K562 (cell line): ENCODE results near the gene STXBP6. TPM values are rescaled to one million over a fixed set of nuclear protein-coding genes. Genes with fewer than 3 reads are reported as not detected.

Experiments
- ATAC-seq: fragments of 200-7000 bp; cut with Tn5 transposase; 3 replicates; pipeline ENCODE4 v1.9.1; 2020; ENCODE audit warnings: moderate library complexity
- BruUV-seq: library from RNA; stranded (reverse); fragments of 400-500 nt; replicated peaks from 2 replicates; lab custom pipeline; 2021; lab: Mats Ljungman, UMichigan
- CTCF ChIA-PET: fragments of 300-600 bp; formaldehyde crosslinking; extraction: SDS; loops from one replicate; lab custom pipeline; 2021; ENCODE audit warnings: low intra/inter-chr PET ratio; lab: Yijun Ruan, JAX
- POLR2A ChIA-PET: fragments of 300-600, 350-650 bp; sonication (Branson Sonifier 250); formaldehyde crosslinking; extraction: SDS; loops from one replicate; lab custom pipeline; 2021; ENCODE audit warnings: antibody characterized with exemption, inconsistent platforms; lab: Yijun Ruan, JAX
- DNase-seq, 4 experiments: peaks; one replicate each; pipeline versions ENCODE4 v3.0.0 to v3.0.0-alpha.2; 2011 to 2018; ENCODE audit warnings: low spot score in 3 of 4, mixed read lengths in 3 of 4; ENCODE audit errors: extremely low read depth in 1 of 4
- FAIRE-seq: peaks from 2 replicates; lab custom pipeline; 2011; peaks lifted over from hg19 to GRCh38; lab: Jason Lieb, UNC
- H2AFZ ChIP-seq: 2 replicates; pipeline ENCODE4 v1.6.0; 2011; ENCODE audit warnings: low read depth, low read length, control low read depth, inconsistent platforms
- H3K27ac ChIP-seq: fragments of 200-600 bp; 3 replicates; pipeline ENCODE4 v1.8.0; 2011; ENCODE audit warnings: low read depth, mild to moderate bottlenecking, control low read depth, inconsistent platforms, low read length, moderate library complexity, mixed read lengths; ENCODE audit errors: extremely low read depth
- H3K27me3 ChIP-seq, 2 experiments: fragments of 300-600 bp in 1 of 2; 2 replicates in 1 of 2; 3 replicates in 1 of 2; pipeline versions ENCODE4 v1.6.0 to v1.8.0; 2011; ENCODE audit warnings: inconsistent platforms in 2 of 2, low read length in 2 of 2, mild to moderate bottlenecking in 1 of 2, mixed read lengths in 1 of 2, moderate library complexity in 1 of 2; ENCODE audit not compliant: control insufficient read depth in 2 of 2, insufficient read depth in 2 of 2
- H3K36me3 ChIP-seq: fragments of 300-600 bp; 3 replicates; pipeline ENCODE4 v1.8.0; 2011; ENCODE audit warnings: mild to moderate bottlenecking, low read length, inconsistent platforms; ENCODE audit not compliant: control insufficient read depth, insufficient read depth
- H3K4me1 ChIP-seq, 2 experiments: fragments of 200-600 bp in 1 of 2; replicated peaks in 1 of 2; 2 replicates in 1 of 2; 3 replicates in 1 of 2; pipeline versions ENCODE4 v1.5.1 to v1.8.0; 2011; ENCODE audit warnings: inconsistent platforms in 2 of 2, low read length in 2 of 2, mild to moderate bottlenecking in 1 of 2, mixed read lengths in 1 of 2, moderate library complexity in 1 of 2; ENCODE audit not compliant: control insufficient read depth in 2 of 2, insufficient read depth in 2 of 2
- H3K4me2 ChIP-seq: 2 replicates; pipeline ENCODE4 v1.6.1; 2011; ENCODE audit warnings: low read length, control low read depth, inconsistent platforms, mixed read lengths; ENCODE audit not compliant: insufficient read depth
- H3K4me3 ChIP-seq: fragments of 200-600 bp; sonication (generic), shearing (Covaris generic); 2 replicates; pipeline ENCODE4 v1.5.1; 2016; ENCODE audit warnings: control low read depth, inconsistent platforms
- H3K79me2 ChIP-seq: fragments of 200-600 bp; 3 replicates; pipeline ENCODE4 v1.8.0; 2011; ENCODE audit warnings: low read length, inconsistent platforms; ENCODE audit not compliant: control insufficient read depth, insufficient read depth
- H3K9ac ChIP-seq, 2 experiments: 2 replicates each; pipeline versions ENCODE4 v1.6.0 to v1.6.1; 2011; ENCODE audit warnings: low read depth in 2 of 2, low read length in 2 of 2, control low read depth in 1 of 2, inconsistent platforms in 1 of 2, mild to moderate bottlenecking in 1 of 2, mixed read lengths in 1 of 2; ENCODE audit not compliant: insufficient read depth in 1 of 2
- H3K9me1 ChIP-seq: one replicate; pipeline ENCODE4 v1.6.0; 2011; ENCODE audit warnings: inconsistent platforms, mild to moderate bottlenecking, low read length, moderate library complexity; ENCODE audit not compliant: control insufficient read depth, insufficient read depth
- H3K9me3 ChIP-seq: replicated peaks from 2 replicates; pipeline ENCODE4 v1.5.1; 2011; ENCODE audit warnings: low read depth, low read length, inconsistent platforms; ENCODE audit not compliant: control insufficient read depth, insufficient read depth
- H4K20me1 ChIP-seq: replicated peaks from 2 replicates; pipeline ENCODE4 v1.6.1; 2011; ENCODE audit warnings: low read length, inconsistent platforms, mixed read lengths; ENCODE audit not compliant: control insufficient read depth, insufficient read depth
- BRD4 ChIP-seq: fragments of 200-600 bp; sonication (generic); IDR thresholded peaks from 2 replicates; pipeline ENCODE4 v1.6.1; 2017; ENCODE audit warnings: inconsistent platforms
- CSDE1 ChIP-seq, 2 experiments: fragments of 450-650 bp; IDR thresholded peaks; 2 replicates each; pipeline ENCODE4 v1.6.1; 2016; ENCODE audit warnings: mild to moderate bottlenecking in 1 of 2
- EP300 ChIP-seq: IDR thresholded peaks from 2 replicates; pipeline ENCODE4 v1.6.1; 2012; ENCODE audit warnings: low read length, improper control_type of control experiment
- HIVEP1 ChIP-seq: fragments of 250-450 bp; sonication (Bioruptor Pico); IDR thresholded peaks from 2 replicates; pipeline ENCODE4 v1.4.0; 2020; ENCODE audit warnings: mild to moderate bottlenecking
- HNRNPH1 ChIP-seq: fragments of 200-400 bp; formaldehyde crosslinking; optimal IDR thresholded peaks from 2 replicates; pipeline ENCODE3; 2017; ENCODE audit warnings: low read depth, mild to moderate bottlenecking, low read length, moderate library complexity
- MCM3 ChIP-seq: fragments of 450-650 bp; IDR thresholded peaks from 2 replicates; pipeline ENCODE4 v1.6.1; 2016
- NCOA1 ChIP-seq: fragments of 450-650 bp; IDR thresholded peaks from 2 replicates; pipeline ENCODE4 v1.6.1; 2016; ENCODE audit warnings: low read depth
- NR2C1 ChIP-seq, 2 experiments: fragments of 450-650 bp; IDR thresholded peaks; 2 replicates each; pipeline ENCODE4 v1.6.1; 2017; ENCODE audit warnings: mild to moderate bottlenecking in 2 of 2, antibody characterized with exemption in 1 of 2, inconsistent platforms in 1 of 2, missing compliant biosample characterization in 1 of 2, missing genetic modification characterization in 1 of 2
- RBFOX2 ChIP-seq: fragments of 200-400 bp; formaldehyde crosslinking; IDR thresholded peaks from 2 replicates; pipeline ENCODE4 v1.6.1; 2017; ENCODE audit warnings: low read depth, mild to moderate bottlenecking, low read length, moderate library complexity
- SP2 ChIP-seq: IDR thresholded peaks from 2 replicates; pipeline ENCODE4 v1.6.1; 2011; ENCODE audit warnings: mild to moderate bottlenecking, low read depth, low read length, moderate library complexity; ENCODE audit not compliant: poor library complexity, severe bottlenecking; ENCODE audit errors: extremely low read depth
- TCF7L2 ChIP-seq: fragments of 150-350 bp; IDR thresholded peaks from 2 replicates; pipeline ENCODE4 v1.6.1; 2016; ENCODE audit warnings: low read depth, mild to moderate bottlenecking, low read length, moderate library complexity
- TFAP4 ChIP-seq: sonication (generic); formaldehyde crosslinking; IDR thresholded peaks from 2 replicates; pipeline ENCODE4 v1.8.0; 2022; ENCODE audit warnings: missing genetic modification reagents, mild to moderate bottlenecking, moderate library complexity, borderline replicate concordance
- ZFP36 ChIP-seq: fragments of 150-350 bp; IDR thresholded peaks from 2 replicates; pipeline ENCODE4 v1.6.1; 2018; ENCODE audit warnings: low read length, low read depth; ENCODE audit not compliant: partially characterized antibody
- WGBS: fragments of 100-300 bp; shearing (Covaris generic); methylation state at CpG from one replicate; pipeline ENCODE4 v1.1.6; 2016; ENCODE audit warnings: low coverage, mixed read lengths; ENCODE audit not compliant: insufficient coverage; ENCODE audit errors: missing lambda C conversion rate; 5-methylcytosine and 5-hydroxymethylcytosine counted together
- in situ Hi-C: fragments of 300-500 bp; cut with MboI; formaldehyde crosslinking; loops from 4 replicates; pipeline ENCODE4 v1.15.0; 2018; ENCODE audit warnings: inconsistent platforms, mixed read lengths
- intact Hi-C: fragments of 100-400 bp; cut with micrococcal nuclease; formaldehyde crosslinking; loops from 2 replicates; pipeline ENCODE4 v1.14.2; 2022
- polyA plus RNA-seq, 8 experiments: library from polyadenylated mRNA; depleted of rRNA in 4 of 8; stranded (reverse) in 5 of 8; unstranded in 3 of 8; fragments of >200 nt; fragmentation: Nextera tagmentation in 2 of 8; fragmentation: Illumina TruSeq in 1 of 8; extraction: Ambion mirVana in 2 of 8; extraction: Trizol in 1 of 8; gene quantifications; 2 replicates each; pipeline versions ENCODE4 v1.2.1 to v1.2.3, GENCODE V29; 2011 to 2014; ENCODE audit warnings: inconsistent platforms in 1 of 8, missing spikeins in 1 of 8
- total RNA-seq, 7 experiments: library from RNA; depleted of rRNA in 6 of 7; stranded (reverse); fragments of >200 nt in 6 of 7; fragmentation: Illumina TruSeq in 2 of 7; extraction: Trizol in 2 of 7; gene quantifications; 2 replicates each; pipeline versions ENCODE4 v1.2.1 to v1.2.3, GENCODE V29; 2011 to 2021; ENCODE audit warnings: low replicate concordance in 1 of 7
- TF ChIP-seq, protein P1 (sequence below): fragments of 450-650 bp; formaldehyde crosslinking; IDR thresholded peaks from 2 replicates; pipeline ENCODE4 v1.4.0; 2022; ENCODE audit warnings: missing genetic modification characterization
- TF ChIP-seq, protein P2 (sequence below): fragments of 250-450 bp; sonication (Bioruptor Pico); IDR thresholded peaks from 2 replicates; pipeline ENCODE4 v1.5.0; 2021; ENCODE audit warnings: mild to moderate bottlenecking, moderate library complexity
- TF ChIP-seq, protein P3 (sequence below): IDR thresholded peaks from 3 replicates; pipeline ENCODE4 v1.6.1; 2011; ENCODE audit warnings: borderline replicate concordance, mild to moderate bottlenecking; ENCODE audit not compliant: insufficient read length, insufficient read depth

The STXBP6 gene
- total and polyA plus RNA-seq, 9 of the 15 experiments (the other 6 are each of a cell fraction or from before 2014, with no cell fraction given), result 0.27 to 0.89 (median 0.59) TPM

GRCh38 chr14:25080682-25081081 lies 30.7 kb upstream of the STXBP6 start (continued):
- TF ChIP-seq HNRNPH1 (no peak), BRD4 (no peak), TFAP4 (CRISPR knock-in tag) (no peak), CSDE1 (IDR thresholded peaks at IDR 0.05) (no peak), TCF7L2 (no peak), EP300 (no peak)
- TF ChIP-seq, protein P1, sequence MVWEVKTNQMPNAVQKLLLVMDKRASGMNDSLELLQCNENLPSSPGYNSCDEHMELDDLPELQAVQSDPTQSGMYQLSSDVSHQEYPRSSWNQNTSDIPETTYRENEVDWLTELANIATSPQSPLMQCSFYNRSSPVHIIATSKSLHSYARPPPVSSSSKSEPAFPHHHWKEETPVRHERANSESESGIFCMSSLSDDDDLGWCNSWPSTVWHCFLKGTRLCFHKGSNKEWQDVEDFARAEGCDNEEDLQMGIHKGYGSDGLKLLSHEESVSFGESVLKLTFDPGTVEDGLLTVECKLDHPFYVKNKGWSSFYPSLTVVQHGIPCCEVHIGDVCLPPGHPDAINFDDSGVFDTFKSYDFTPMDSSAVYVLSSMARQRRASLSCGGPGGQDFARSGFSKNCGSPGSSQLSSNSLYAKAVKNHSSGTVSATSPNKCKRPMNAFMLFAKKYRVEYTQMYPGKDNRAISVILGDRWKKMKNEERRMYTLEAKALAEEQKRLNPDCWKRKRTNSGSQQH (CRISPR knock-in tag), result no peak

DNA sequence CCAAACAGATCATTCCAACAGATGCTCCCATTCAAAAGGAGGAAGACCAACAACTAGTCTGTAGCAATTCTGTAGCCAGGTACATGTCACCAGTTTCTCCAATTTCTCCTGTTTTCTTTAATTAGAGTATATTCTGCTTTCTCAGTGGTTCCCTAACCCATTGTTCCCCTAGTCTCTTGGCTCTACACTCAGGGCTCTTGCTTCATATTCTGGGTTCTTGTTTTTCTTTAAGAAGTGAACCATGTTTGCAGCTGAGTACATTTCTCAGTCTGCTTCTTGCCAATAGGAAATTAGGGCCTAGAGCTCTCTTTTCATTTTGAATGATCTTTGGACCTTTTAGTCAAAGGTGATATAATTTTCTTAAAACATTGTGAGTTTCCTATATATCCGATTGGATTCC lies 29.4 kb upstream of the STXBP6 start:
- no peaks in the 10 kb centered on the region for H3K27me3 ChIP-seq
- ATAC-seq (no peak), DNase-seq (no peak), FAIRE-seq (no peak)
- no peaks in the 10 kb centered on the region for H4K20me1 ChIP-seq
- no peak overlapping the region for H3K27ac ChIP-seq
- no peaks in the 10 kb centered on the region for H3K9me3 ChIP-seq
- H3K79me2 ChIP-seq, result no peaks in the 10 kb centered on the region
- no peaks in the 10 kb centered on the region for H3K9me1 ChIP-seq
- CTCF ChIA-PET, result no interaction called here
- intact Hi-C loops (no loop called here), in situ Hi-C loops (no loop called here)
- no peak overlapping the region for H3K4me3 ChIP-seq
- WGBS, result 0% methylated on average over 1 of the region's 1 CpG
- BruUV-seq, result no TSS peak
- POLR2A ChIA-PET, result no interaction called here
- no peak overlapping the region for H3K9ac ChIP-seq
- no peaks in the 10 kb centered on the region for H3K36me3 ChIP-seq
- H2AFZ ChIP-seq, result no peak overlapping the region
- H3K4me1 ChIP-seq, result no peaks in the 10 kb centered on the region
- no peak overlapping the region for H3K4me2 ChIP-seq
- TF ChIP-seq, protein P2, sequence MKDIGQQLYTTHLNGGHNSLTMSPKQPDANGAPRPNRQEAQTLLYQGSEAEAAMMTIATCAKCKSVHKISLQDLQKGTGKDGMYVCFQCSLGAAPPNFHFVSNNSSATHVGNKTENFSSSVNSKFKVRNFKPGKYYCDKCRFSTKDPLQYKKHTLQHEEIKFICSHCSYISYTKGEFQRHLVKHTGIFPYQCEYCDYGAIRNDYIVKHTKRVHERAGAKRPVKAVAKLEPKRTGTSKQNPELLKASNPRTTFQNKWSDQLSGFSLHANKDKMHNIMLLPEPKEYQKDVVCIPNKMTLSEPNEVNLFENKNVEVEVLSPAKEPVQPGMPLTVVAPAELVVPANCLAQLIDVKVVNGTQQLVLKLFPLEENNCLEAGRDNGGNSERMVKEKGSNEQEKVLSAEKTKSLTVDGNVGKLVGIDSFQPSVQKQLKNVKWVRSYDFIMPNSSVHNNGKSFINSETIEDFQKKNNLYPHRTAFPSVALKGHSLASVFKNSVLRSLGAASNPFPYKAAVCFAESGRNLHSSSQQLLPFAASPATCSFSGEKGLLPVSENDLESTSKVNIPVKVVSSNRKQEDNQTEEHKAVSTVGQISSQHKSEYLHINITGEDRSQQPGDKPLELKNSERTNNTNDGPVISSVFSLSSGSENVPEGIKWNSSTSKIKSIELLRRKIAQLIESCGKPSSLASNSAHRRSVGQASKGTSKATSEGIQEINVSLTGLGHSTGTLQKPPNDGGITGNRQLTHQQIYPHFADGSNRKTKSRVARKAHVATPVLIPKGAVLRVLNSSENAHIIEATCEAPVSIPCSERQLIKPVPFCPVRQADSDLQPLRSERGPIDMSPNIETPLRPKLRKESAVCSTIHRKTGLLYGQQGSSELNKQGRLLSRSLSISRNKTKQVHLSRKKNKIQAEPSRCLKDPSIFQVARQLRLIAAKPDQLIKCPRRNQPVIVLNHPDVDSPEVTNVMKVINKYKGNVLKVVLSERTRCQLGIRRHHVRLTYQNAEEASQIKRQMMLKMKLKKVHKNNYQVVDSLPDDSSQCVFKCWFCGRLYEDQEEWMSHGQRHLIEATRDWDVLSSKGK (CRISPR knock-in tag), result no peak
- TF ChIP-seq RBFOX2, result no peak
- no peak for TF ChIP-seq MCM3
- no peak for TF ChIP-seq NCOA1
- TF ChIP-seq SP2, result no peak
- no peak for TF ChIP-seq ZFP36
- TF ChIP-seq, protein P3, sequence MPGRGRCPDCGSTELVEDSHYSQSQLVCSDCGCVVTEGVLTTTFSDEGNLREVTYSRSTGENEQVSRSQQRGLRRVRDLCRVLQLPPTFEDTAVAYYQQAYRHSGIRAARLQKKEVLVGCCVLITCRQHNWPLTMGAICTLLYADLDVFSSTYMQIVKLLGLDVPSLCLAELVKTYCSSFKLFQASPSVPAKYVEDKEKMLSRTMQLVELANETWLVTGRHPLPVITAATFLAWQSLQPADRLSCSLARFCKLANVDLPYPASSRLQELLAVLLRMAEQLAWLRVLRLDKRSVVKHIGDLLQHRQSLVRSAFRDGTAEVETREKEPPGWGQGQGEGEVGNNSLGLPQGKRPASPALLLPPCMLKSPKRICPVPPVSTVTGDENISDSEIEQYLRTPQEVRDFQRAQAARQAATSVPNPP, result no peak
- TF ChIP-seq HIVEP1 (CRISPR knock-in tag), result no peak
- no peak for TF ChIP-seq NR2C1 (IDR thresholded peaks at IDR 0.05)
- no peak for TF ChIP-seq NR2C1 (tag; IDR thresholded peaks at IDR 0.05)
